Nephron progenitor cell (in vitro differentiated cells): ENCODE data around the gene SPATA31C2.

Experiments used
- DNase-seq: peaks from one replicate; pipeline ENCODE4 v3.0.0; 2021
- H3K27ac Mint-ChIP-seq: 2 replicates; pipeline ENCODE4 v1.8.0; 2021; ENCODE audit warnings: mild to moderate bottlenecking, moderate library complexity, mixed read lengths
- H3K27me3 Mint-ChIP-seq: 2 replicates; pipeline ENCODE4 v1.8.0; 2021; ENCODE audit warnings: mild to moderate bottlenecking, low read depth, mixed read lengths; ENCODE audit not compliant: poor library complexity
- H3K36me3 Mint-ChIP-seq: 2 replicates; pipeline ENCODE4 v1.8.0; 2021; ENCODE audit warnings: low read depth, mixed read lengths
- H3K4me1 Mint-ChIP-seq: 2 replicates; pipeline ENCODE4 v1.8.0; 2021; ENCODE audit warnings: mixed read lengths
- H3K4me3 Mint-ChIP-seq: 2 replicates; pipeline ENCODE4 v1.8.0; 2021; ENCODE audit warnings: mild to moderate bottlenecking, moderate library complexity, mixed read lengths
- H3K9me3 Mint-ChIP-seq: 2 replicates; pipeline ENCODE4 v1.8.0; 2021; ENCODE audit warnings: mild to moderate bottlenecking, moderate library complexity, mixed read lengths
- TF ChIP-seq, protein P1 (sequence below): fragments of 200-600 bp; sonication (generic); IDR thresholded peaks from 2 replicates; pipeline ENCODE4 v1.5.0; 2021; ENCODE audit warnings: antibody characterized with exemption

Gene SPATA31C2

DNA sequence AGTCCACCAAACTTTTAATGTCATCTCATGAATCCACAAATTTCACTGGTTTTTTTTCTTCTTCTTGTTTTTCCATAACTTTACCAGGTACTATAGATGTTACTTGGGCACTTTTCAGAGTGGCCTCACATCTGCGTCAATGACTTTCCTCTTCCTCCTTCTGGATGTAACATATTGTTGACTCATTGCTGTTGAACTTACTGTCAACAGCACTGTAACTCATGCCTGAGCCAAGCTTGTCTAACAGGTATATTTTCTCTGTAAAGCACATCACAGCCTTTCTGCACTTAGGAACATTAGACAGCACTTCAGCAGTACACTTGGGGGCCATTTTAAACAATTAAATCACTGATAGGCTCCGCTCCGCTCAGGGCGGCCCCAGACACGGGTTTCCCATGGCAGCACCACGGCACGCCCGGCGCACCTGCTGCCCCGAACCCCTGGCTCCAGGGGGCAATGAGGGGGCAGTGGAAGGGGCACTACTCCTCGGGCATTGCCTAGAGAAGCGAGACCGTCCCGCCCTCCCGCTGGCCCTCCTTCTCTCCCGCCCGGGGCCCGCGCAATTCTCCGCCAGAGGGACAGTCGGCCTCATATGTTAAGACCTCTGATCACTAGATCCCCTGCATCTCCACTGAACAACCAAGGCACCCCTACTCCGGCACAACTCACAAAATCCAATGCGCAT, 41.9 kb upstream of the SPATA31C2 start:
- H3K27ac Mint-ChIP-seq, result no peak overlapping the region
- peaks cover 28% of the 10 kb centered on the region for H3K4me1 Mint-ChIP-seq
- DNase-seq, result no peak
- TF ChIP-seq, protein P1, sequence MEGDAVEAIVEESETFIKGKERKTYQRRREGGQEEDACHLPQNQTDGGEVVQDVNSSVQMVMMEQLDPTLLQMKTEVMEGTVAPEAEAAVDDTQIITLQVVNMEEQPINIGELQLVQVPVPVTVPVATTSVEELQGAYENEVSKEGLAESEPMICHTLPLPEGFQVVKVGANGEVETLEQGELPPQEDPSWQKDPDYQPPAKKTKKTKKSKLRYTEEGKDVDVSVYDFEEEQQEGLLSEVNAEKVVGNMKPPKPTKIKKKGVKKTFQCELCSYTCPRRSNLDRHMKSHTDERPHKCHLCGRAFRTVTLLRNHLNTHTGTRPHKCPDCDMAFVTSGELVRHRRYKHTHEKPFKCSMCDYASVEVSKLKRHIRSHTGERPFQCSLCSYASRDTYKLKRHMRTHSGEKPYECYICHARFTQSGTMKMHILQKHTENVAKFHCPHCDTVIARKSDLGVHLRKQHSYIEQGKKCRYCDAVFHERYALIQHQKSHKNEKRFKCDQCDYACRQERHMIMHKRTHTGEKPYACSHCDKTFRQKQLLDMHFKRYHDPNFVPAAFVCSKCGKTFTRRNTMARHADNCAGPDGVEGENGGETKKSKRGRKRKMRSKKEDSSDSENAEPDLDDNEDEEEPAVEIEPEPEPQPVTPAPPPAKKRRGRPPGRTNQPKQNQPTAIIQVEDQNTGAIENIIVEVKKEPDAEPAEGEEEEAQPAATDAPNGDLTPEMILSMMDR, result no peak
- H3K4me3 Mint-ChIP-seq, result no peak overlapping the region
- H3K9me3 Mint-ChIP-seq, result peaks cover 9% of the 10 kb centered on the region
- peaks cover 3% of the 10 kb centered on the region for H3K27me3 Mint-ChIP-seq
- no peaks in the 10 kb centered on the region for H3K36me3 Mint-ChIP-seq

DNA sequence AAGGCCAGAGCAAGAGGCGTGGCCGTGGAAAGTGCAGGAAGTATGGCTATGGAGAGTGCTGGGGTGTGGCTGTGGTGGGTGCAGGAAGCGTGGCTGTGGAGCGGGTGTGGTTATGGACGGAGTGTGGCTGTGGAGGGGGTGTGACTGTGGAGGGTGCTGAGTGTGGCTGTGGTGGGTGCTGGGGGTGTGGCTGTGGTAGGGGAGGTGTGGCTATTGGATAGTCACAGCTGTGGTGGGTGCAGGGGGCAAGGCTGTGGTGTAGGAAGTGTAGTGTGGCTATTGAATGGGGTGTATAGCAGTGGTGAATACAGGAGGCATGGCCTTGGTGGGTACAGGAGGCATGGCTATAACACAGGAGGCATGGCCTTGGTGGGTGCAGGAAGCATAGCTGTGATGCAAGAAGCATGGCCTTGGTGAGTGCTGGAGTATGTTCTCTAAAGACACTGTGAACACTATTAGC, 40.8 kb upstream of the SPATA31C2 start:
- Mint-ChIP-seq H3K4me3 (no peak overlapping the region), H3K9me3 (peaks cover 9% of the 10 kb centered on the region), H3K27me3 (peaks cover 3% of the 10 kb centered on the region), H3K4me1 (peaks cover 26% of the 10 kb centered on the region), H3K36me3 (no peaks in the 10 kb centered on the region), H3K27ac (no peak overlapping the region)
- DNase-seq, result no peak
- TF ChIP-seq, protein P1, result no peak

DNA sequence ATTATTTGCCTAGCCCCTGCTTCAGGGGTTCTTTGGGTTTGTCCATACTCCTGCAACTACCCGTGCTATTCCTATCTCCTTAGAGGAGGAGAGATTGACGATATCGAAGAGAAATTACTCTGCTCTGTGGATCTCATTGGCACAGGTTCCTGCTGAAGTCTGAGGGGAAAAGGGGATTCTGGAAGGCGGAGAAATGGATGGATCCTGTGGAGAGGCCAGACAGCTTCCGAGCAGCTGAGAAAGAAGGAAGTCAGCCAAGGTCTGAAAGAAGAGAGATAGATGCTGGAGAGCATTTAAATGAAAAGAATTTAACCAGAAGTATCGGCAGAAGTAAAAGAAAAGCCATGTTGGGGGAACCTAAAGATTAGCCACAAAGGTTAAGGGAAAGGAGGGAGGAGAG, 40.4 kb upstream of the SPATA31C2 start:
- Mint-ChIP-seq H3K4me1 (peaks cover 22% of the 10 kb centered on the region), H3K9me3 (peaks cover 9% of the 10 kb centered on the region), H3K4me3 (no peak overlapping the region), H3K36me3 (no peaks in the 10 kb centered on the region), H3K27me3 (peaks cover 3% of the 10 kb centered on the region), H3K27ac (no peak overlapping the region)
- DNase-seq, result no peak
- TF ChIP-seq, protein P1, result no peak

DNA sequence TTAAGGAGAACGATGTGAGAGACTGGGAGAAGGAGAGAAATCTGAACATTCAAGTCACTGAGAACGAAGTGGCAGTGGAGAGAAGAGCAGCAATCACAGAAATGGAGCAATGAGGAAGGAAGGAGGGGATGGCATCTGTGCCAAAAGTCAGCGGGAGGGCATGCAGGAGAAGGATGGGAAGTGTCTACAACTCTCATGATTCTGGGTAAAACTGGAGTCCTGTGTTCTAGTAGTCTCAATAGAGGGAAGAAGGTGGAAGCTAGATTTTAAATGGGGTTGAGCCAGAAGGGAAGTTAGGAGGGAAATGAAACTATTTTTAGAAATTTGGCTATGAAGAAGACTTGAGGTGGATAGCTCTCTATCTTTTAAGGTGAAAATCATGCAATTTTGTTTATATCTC, 39.1 kb upstream of the SPATA31C2 start:
- DNase-seq, result no peak
- H3K27me3 Mint-ChIP-seq, result peaks cover 3% of the 10 kb centered on the region
- TF ChIP-seq, protein P1, result no peak
- no peak overlapping the region for H3K4me3 Mint-ChIP-seq
- peaks cover 9% of the 10 kb centered on the region for H3K9me3 Mint-ChIP-seq
- H3K4me1 Mint-ChIP-seq, result peaks cover 11% of the 10 kb centered on the region
- H3K36me3 Mint-ChIP-seq, result no peaks in the 10 kb centered on the region
- no peak overlapping the region for H3K27ac Mint-ChIP-seq

DNA sequence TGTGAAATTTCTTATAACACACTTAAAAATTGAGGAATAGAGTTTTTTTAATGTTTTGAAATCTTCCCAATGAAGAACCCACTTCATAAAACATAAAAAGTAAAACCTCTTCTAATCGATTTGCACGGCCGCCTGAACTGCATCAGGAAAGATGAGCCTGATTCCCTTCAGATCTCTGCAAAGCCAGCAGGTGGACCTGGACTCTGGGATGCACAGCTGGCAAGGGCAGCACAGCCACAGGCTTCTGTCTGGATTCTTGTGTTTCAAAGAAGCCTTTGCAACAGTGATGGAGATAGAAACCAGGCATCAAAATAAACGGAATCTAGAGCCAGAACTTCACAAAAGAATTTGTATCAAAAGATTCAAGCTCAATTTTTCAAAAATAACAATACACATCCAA, 36.0 kb upstream of the SPATA31C2 start:
- peaks cover 9% of the 10 kb centered on the region for H3K9me3 Mint-ChIP-seq
- no peaks in the 10 kb centered on the region for H3K4me1 Mint-ChIP-seq
- no peak overlapping the region for H3K4me3 Mint-ChIP-seq
- H3K27ac Mint-ChIP-seq, result no peak overlapping the region
- TF ChIP-seq, protein P1, result no peak
- H3K36me3 Mint-ChIP-seq, result no peaks in the 10 kb centered on the region
- DNase-seq, result peak; percentile 13
- peaks cover 3% of the 10 kb centered on the region for H3K27me3 Mint-ChIP-seq

DNA sequence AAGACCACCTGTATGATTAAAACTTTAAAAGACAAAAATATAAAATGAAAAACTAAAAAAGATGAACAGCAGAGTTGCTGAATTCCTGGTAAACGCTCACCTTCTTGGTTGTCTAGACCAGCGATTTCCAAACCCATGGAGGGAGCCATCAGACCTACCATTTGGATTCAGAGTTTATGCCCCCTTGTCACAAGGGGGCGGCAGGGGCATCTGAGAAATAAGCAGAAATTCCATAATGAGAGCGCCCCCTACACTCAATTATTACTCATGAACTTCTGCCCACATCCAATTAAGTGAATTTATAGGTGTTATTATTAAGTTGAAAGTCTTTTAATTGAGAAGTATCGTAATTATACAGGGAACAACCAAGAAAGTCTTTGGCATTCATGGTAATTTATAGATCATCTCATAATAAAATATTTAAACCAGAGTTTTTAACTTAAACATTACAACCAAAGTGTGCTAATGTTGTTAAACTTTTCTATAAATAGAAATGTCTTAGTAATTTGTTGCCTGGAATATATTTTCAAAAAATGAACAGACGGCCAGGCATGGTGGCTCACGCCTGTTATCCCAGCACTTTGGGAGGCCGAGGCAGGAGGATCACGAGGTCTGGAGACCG, 35.2 kb upstream of the SPATA31C2 start:
- peak; percentile 20 for DNase-seq
- Mint-ChIP-seq H3K27me3 (no peaks in the 10 kb centered on the region), H3K27ac (no peak overlapping the region), H3K36me3 (no peaks in the 10 kb centered on the region), H3K9me3 (peaks cover 13% of the 10 kb centered on the region), H3K4me1 (no peaks in the 10 kb centered on the region), H3K4me3 (no peak overlapping the region)
- TF ChIP-seq, protein P1, result peak; percentile 40
